Stimulated activated naive CD4-positive, alpha-beta T cell treated with Interleukin-2 at 50 U/mL for 16 hours (primary cell): ENCODE results near the gene PRRC2B.
"Not testable (repeated sequence)": the region's sequence is repeated elsewhere in the genome, so short reads cannot be mapped to it uniquely, and the experiment has no call there.

Source experiments
- DNase-seq: peaks from one replicate; lab custom pipeline; 2025; lab: John Stamatoyannopoulos, UW

PRRC2B gene

DNA sequence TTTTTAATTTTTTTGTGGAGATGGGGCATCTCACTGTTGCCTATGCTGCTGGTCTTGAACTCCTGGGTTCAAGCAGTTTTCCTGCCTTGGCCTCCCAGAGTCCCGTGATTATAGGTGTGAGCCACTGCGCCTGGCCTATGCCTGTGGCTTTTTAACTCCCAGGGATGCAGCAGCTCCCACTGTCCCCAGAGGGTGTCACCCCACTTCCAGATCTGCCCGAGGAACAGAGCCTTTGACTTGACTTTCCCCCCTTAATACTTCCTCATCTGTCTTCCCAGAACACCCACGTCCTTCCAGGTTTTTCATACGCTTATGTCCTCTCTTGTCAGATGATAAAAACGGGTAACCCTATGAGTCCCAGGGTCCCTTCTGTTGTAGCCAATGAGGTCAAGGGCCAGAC is 7.6 kb upstream of the PRRC2B start:
- no peak for DNase-seq

DNA sequence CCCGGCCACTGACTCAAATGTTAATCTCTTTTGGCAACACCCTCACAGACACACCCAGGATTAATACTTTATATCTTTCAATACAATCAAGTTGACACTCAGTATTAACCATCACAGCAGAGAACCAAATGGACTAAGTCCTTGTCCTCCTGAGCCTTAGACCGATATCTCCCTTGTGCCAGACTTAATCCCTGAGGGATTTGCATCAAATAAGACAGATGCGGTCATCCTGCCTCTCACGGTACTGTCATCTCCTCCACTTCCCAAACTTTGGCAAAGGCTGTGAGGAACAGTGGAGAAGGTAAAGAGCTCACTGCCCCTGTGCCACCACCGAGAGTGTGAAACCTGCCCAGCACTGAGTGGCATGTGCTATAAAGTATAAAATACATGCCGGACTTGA is 6.5 kb upstream of the PRRC2B start:
- DNase-seq: no peak

DNA sequence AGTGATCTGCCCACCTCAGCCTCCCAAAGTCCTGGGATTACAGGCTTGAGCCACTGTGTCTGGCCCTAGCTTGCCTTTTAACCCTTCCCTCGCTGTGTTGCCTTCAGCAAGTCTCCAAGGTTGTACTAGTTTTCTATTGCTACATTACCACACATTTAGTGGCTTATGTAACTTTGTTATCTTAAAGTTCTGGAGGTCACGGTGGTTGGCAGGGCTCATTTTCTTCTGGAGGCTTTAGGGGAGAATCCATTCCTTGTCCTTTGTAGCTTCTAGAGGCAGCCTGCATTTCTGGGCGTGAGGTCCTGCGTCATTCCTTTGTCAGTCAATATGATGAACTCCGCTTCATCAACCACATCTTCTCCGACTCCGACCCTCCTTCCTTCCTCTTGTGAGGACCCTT is 2.9 kb upstream of the PRRC2B start:
- DNase-seq: no peak

DNA sequence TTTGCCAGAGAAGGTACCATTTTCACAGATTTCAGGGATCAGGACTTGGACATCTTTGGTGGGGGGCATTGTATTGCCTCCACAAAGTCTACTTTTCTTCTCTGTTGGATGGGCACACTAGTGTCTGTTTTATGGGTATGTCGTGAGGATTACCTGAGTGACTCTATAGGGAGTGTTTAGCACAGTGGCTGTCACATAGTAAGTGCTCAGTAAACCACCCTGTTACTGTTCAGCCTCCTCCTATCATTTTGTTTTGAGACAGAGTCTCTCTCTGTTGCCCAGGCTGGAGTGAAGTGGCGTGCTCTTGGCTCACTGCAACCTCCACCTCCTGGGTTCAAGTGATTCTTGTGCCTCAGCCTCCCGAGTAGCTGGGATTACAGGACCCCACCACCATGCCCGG is 2.4 kb upstream of the PRRC2B start:
- no peak for DNase-seq

DNA sequence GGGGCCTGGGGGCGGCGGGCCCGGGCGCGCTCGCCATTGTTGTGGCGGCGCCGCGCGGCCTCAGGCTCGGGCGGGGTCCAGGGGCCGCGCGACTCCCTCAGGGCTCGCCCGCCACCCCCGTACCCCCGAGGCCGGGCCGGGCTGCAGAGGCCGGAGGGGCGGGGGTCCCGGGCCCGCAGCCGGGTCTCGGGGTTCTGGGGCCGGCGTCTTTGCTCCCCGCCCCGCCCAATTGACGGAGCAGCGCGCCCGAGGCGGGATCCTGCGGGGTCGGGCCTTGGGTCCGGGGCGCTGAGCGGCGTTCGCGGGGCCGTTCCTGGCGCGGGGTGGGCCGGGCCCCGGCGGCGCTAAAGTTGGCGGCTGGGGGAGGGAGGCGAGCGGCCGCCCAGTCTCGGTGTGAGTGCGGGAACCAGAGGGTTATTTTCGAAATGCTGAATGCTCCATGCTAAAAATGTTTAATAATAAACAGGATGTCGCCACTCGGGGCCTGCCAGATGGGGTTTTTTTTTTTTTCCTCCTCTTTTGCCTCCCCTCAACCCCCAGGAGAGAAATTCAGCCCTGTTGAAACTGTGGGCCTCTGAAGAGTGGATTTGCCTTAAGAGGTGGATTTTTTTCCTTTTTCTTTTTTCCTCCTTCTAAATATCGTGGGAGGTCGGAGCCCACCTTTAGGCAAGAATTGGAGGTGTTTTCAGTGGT is 724 bp downstream of the PRRC2B start:
- DNase-seq: peak; percentile 43

DNA sequence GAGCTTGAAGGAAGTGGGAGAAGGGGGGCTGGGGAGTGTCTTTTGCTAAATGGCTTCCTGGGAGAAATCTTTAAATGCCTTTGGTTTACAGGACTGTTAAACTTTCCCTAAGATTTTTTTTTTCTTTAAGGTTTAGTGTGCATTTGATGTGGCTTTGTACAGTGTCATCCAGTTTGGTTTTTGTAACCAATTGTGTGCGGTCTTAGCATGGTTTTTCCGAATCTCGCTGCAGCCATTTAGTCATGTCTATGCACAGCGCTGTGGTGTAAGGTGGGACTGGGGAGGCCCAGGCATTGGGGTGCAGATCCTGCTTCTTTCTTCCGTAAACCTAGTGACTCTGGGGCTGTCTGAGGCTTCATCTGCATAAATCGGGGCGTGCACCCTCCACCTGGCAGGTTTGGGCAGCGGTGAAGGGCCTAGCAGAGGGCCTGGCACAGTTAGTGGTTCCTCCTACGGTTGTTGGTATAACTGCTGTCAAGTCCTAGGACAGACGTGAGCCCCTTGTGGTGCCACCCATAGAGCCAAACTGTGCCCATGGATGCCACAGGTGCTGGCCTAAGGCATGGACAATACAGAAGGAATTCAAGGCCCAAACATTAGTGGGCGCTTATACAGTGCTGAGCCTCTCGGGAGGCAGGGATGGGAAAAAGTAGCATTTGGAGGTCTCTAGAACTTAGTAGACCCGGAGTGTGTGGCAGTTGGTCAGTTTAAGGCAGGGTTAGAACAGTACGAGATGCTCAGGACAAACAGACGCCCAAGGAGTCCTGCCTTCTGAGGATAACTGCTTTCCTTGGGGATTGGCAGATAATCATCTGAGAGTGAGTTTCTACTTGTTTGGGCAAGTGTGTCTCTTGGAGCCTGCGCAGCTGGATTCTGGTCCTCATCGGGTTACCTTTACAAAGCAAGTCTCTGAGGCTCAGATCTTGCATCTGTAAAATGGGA is 1.5 kb downstream of the PRRC2B start:
- DNase-seq: peak; percentile 72

DNA sequence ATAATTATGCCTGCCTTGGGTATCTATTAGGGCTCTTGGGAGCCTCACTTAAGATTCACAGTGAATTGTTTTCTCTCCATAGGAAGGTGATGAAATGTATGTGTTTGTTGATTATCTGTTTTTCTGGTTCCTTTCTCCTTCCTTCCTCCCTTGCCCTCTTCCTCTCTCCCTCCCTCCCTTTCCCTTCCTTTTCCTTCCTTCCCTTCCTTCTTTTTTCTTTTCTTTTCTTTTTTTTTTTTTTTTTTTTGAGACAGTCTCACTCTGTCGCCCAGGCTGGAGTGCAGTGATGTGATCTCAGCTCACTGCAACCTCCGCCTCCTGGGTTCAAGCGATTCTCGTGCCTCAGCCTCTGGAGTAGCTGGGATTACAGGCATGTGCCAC is 2.2 kb downstream of the PRRC2B start:
- not testable (repeated sequence) for DNase-seq

DNA sequence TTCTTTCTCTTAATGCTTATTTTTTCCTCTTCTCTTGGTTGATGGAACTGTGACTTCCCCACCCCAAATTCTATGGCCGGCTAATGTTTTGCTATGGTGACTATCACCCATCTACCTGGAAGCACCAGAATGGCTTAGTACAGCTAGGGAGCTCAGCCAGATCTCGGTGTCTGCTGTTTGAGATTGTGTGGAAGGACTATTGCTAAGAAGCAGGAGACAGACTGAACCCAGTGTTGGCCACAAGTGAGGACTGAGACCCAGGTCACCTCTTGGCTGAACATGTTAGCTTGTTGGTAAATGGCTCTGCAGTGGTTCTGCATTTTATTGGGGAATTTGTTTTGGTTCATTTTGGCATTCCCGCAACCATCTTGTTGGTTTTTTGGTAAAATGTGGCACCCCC is 2.7 kb downstream of the PRRC2B start:
- DNase-seq: no peak

DNA sequence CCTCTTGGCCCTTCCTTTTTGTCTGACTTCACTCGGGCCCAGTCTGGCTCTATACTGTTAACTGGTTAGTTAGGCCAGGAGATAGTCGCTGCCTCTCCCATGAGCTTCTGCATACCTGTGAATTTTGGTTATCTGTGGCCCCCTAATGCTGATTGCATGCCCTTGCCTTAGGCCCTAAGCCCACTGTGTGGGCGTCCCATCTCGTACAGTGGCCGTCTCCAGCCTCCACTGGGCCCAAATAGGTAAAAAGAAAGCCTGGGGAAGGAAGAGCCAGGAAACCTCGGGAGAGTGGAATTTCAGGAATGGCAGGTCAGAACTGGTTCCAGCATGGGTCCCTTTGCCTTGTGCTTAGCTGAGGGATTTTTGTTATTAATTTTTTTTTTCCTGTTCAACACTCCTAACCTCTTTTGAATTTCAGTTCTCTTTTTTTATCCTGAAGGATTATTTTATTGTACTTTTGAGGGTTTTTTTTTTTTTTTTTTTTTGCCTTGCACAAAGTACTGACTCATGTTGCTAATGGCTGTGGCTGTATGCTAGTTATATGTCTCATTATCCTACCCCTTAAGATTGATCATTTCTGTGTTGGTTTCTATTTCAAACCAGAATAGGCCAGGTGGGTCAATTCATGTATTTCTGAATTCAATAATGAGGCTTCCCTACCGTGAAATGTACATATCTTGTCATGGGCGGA is 3.4 kb downstream of the PRRC2B start:
- no peak for DNase-seq

DNA sequence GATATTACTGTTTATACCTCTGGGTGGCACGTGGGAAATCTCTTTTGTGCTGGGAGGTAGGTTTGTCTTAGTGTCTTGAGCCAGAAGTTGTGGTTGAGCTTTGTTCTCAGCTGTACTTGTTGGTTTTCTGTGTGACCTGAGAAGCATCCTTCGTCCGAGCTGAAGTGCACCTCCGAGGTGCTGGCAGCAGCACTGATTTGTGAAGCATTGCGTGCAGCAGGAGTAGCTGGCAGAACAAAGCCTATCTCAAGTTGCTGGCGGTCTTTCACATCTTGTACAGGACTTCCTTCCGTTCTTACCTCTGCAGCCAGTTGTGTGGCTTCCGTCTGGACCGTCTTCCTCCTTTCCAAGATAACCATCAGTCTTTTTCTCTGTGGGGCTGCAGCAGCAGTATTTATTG is 4.3 kb downstream of the PRRC2B start:
- peak; percentile 33 for DNase-seq

DNA sequence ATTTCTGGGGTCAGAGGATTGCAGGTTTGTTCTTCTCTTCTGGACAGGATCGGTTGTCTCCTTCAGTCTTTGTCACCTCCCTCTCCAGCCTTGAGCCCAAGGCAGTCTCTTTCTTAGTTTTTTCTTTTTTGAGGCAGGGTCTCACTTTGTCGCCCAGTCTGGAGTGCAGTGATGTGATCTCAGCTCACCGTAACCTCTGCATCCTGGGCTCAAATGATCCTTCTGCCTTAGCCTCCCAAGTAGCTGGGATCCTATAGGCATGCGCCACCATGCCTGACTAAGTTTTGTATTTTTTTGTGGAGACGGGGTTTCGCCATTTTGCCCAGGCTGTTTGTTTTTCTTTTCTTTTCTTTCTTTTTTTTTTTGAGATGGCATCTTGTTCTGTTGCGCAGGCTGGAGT is 6.1 kb downstream of the PRRC2B start:
- DNase-seq: no peak

DNA sequence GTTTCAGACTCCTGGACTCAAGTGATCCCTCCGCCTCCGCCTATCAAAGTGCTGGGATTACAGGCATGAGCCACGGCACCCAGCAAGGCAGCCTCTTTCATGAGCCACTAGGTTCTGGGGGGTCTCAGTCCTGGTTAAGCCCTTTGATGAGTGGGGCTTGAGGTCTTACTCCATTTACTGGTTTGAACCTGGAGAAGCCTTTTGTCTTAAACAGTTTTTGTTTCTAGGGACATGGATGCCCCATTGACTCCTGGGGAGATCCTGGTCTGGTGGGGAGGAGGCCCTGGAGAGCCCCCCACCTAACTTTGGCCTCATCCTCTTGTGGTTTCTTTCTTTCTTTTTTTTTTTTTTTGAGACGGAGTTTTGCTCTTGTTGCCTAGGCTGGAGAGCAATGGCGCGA is 6.7 kb downstream of the PRRC2B start:
- no peak for DNase-seq

DNA sequence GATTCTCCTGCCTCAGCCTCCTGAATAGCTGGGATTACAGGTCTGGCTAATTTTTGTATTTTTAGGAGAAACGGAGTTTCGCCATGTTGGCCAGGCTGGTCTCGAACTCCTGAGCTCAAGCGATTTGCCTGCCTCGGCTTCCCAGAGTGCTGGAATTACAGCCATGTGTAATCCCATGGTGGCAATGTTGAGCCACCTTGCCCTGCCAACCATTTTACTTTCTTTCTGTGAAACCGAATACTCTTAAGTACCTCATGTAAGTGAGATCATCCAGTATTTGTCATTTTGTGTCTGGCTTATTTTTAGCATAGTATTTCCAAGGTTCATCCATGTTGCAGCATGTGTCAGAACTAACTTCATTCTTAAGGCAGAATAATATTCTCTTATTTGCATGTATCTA is 8.2 kb downstream of the PRRC2B start:
- no peak for DNase-seq

DNA sequence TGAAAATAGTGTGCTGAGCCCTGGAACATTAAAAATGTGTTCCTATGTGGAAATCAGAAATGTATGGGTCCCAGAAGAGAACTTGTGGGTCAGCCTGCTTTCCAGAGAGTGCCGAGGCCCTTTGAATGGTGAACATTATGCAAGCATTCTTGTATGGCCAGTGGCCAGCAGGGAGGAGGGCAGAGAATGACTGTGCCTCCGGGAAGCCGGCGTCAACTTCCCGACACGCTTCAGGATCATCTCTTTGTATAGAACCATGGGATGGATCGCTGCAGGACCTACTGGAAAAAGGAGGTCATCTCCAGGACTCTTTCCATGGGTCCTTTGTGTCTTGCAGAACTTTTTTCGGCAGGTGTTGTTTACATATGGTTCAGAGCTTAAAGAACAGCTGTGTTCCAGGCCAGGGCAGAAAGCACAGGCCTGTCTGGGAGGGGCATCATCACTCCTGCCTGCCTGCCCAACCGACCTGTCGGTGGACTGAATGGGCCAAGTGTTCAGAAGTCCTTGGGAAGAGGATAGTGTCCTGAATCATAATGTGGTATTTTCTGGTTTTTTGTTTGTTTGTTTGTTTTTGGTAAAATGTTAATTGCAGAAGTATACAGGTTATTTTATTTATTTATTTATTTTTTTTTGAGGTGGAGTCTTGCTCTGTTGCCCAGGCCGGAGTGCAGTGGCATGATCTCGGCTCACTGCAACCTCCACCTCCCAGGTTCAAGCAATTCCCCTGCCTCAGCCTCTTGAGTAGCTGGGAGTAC is 9.0 kb downstream of the PRRC2B start:
- DNase-seq: no peak

DNA sequence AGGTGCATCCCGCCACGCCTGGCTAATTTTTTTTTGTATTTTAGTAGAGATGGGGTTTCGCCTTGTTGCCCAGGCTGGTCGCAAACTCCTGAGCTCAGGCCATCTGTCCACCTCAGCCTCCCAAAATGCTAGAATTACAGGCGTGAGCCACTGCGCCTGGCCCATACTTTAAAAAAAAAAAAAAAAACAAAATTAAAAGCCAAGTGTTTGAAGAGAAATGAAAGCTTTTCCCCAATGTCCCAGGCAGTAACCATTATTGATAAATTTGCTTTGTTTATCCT is 9.5 kb downstream of the PRRC2B start:
- DNase-seq: no peak

DNA sequence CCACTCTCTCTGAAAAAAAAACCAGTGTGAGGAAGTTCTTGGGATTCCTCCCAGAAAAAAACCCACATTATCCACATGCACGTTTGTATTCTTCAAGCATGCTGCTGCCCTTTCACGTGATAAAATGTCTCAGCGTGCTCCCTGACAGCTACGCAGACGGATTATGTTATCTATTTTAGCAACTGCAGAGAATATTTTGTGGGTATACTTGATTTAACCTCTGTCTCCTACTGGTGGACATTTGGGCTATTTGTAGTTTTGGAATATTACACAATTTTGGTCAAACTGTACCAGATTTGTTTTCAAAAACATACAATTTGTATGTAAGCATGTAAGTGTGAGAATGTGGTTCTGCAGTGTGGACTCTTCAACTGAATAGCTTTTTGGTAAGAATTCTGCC is 10.7 kb downstream of the PRRC2B start:
- DNase-seq: no peak

DNA sequence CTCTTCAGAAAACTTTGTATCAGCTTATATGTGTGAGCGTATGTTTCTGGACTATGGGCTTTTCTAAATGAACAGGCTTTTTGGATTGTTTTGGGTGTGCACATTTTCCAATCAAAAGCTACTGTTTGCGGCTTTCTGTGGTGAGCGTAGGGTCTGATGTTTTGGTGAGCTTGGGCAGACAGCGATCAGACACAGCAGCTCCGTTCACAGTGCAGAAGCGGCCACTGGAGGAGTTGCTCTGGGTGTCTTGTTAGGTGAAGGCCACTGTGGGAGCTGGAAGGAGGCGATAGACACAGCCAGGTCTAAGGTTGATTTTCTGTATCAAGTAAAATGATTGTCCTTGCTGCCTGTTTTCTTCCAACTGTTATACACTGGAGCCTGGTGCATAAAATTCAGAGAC is 11.1 kb downstream of the PRRC2B start:
- DNase-seq: no peak

DNA sequence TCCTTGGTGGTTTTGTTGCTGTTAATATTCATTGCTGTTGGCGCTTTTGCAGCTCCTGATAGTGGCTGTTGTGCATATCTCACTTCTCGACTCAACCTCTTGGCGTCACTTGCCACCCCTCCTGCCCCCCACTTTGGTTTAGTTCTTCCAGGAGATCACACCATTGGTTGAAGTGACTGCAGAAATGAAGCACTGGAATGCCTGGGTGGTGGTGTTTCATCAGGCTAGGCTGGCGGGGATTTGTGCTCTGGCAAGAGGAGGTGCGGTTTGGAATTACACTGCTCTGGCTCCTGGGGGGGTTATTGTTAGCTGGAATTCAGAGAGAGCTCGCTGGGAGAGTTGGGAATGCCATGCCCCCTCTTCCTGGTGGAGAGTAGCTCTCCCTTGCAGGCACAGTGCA is 11.5 kb downstream of the PRRC2B start:
- DNase-seq: no peak

DNA sequence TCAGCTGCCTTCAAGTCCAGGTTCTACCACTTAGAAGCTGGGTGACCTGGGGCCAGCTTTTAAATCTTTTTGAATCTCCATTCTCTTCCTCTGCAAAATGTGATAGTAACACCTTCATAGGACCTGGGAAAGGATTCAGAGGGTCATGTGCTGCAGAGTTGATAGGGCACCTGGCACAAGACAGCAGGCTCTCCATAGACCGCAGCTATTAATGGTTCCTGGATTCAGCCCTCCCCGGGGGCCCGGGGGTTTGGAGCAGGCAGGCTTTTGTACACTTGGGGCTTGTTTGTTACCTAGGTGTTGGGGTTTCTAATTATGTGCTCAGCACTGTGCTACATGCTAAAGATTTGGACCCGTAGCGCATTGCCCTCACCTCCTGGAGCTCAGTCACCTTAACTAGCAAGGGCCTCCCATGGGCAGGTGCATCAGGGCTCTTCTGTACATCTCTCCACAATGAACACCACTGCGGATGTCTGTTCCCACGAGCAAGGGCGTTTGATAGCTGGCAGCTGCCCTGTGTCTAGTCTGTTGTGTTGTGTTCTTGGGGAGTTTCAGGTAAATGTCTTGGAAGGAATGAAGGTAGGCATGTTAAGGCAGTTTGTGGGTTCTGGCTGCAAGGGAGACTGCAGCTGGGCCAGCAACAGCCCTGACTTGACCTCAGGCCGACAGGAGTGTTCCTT is 12.1 kb downstream of the PRRC2B start:
- no peak for DNase-seq

DNA sequence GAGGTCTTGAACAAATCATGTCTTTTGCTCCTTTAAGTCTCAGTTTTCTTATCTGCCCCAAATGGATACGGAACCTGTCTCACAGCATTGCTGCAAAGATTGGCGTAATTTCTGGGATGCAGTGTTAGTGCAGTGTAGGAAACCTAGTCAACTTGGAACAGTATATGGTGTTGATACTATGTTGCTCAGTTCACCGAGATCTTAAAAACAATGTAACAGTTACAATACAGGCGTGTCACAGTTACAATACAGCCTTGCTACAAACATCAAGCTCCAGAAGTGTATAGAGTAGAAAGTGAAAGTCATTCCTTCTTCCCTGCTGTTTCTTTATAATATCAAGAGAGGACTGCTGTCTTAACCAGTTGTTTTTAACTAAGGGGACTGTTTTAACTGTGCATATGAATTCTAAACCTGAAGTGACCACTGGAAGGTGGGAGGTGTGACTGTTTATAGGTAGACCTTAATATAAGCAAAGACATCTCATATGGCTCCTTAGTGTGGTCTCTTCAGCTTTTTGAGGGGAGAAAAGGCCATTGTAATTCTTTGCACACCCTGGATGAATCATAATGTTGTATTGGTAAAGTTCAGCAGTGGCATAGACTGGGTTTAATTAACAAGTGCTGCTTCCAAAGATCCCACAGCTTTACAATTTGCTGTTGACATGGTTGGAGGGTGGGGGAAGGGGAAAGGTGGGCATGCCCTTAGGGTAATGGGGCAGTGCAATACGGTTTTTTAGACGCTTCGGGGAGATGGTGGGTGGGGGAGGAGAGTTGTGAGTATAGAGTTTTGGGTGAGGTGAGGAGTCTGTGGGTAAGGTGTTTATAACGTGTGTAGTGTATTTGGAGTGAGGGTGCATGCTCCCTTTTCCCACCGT is 12.9 kb downstream of the PRRC2B start:
- DNase-seq: no peak

DNA sequence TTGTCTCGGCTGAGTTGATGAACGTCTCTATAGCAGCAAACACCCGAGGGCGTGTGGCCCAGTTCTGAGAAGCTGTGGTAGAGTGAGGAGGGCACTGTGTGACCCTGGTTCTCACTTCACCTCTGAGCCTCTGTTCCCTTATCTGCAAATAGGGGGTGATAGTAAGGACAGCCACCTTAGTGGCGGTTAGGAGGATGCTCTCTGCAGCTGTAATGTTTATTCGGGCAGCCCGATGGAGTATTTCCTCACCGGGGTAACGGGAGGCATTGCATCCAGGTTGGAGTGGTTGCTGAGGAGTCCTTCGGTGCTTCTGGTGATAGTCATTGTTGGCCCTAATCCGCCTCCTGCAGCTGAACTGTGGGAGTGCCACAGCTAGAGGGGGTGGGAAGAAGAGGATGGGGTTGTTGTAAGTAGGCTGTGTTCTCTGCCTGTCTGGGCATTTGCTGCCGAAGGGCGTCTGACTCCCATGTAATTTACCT is 13.9 kb downstream of the PRRC2B start:
- DNase-seq: no peak
